Endothelial cell of umbilical vein (primary cell): ENCODE measurements around the gene RAB3GAP2. TPM values are rescaled to one million over a fixed set of nuclear protein-coding genes. Genes with fewer than 3 reads are reported as not detected.

Experiments
- BruUV-seq: library from RNA; stranded (reverse); fragments of 400-500 nt; replicated peaks from 2 replicates; lab custom pipeline; 2021; lab: Mats Ljungman, UMichigan
- CTCF ChIA-PET: fragments of 300-600, 350-600 bp; sonication (Branson Sonifier 250); formaldehyde crosslinking; loops from one replicate; lab custom pipeline; 2021; ENCODE audit warnings: antibody characterized with exemption, inconsistent platforms; lab: Charles Lee
- POLR2A ChIA-PET: fragments of 300-600, 350-600 bp; sonication (Branson Sonifier 250); formaldehyde crosslinking; loops from one replicate; lab custom pipeline; 2021; ENCODE audit warnings: antibody characterized with exemption, inconsistent platforms; lab: Charles Lee
- DNase-seq: peaks from one replicate; pipeline ENCODE4 v3.0.0-alpha.2; 2011; ENCODE audit warnings: low read depth, low spot score
- FAIRE-seq: peaks from 2 replicates; lab custom pipeline; 2011; peaks lifted over from hg19 to GRCh38; lab: Jason Lieb, UNC
- H2AFZ ChIP-seq: 2 replicates; pipeline ENCODE4 v1.6.0; 2012; ENCODE audit warnings: low read depth, low read length, control low read depth, inconsistent platforms
- H3K27ac ChIP-seq: 2 replicates; pipeline ENCODE4 v1.5.1; 2011; ENCODE audit warnings: low read depth, mild to moderate bottlenecking, control low read depth, low read length, moderate library complexity; ENCODE audit not compliant: insufficient read depth
- H3K27me3 ChIP-seq, 2 experiments: 2 replicates each; pipeline versions ENCODE4 v1.6.0 to v1.6.1; 2011; ENCODE audit warnings: low read length in 2 of 2, mixed read lengths in 1 of 2; ENCODE audit not compliant: control insufficient read depth in 2 of 2, insufficient read depth in 2 of 2
- H3K36me3 ChIP-seq, 2 experiments: 2 replicates in 1 of 2; 3 replicates in 1 of 2; pipeline ENCODE4 v1.5.1; 2011; ENCODE audit warnings: low read length in 2 of 2, mild to moderate bottlenecking in 1 of 2, moderate library complexity in 1 of 2; ENCODE audit not compliant: control insufficient read depth in 2 of 2, insufficient read depth in 2 of 2; ENCODE audit errors: extremely low read depth in 1 of 2
- H3K4me1 ChIP-seq: 3 replicates; pipeline ENCODE4 v1.5.1; 2011; ENCODE audit warnings: mild to moderate bottlenecking, low read length; ENCODE audit not compliant: control insufficient read depth, insufficient read depth; ENCODE audit errors: extremely low read depth
- H3K4me2 ChIP-seq: 2 replicates; pipeline ENCODE4 v1.6.1; 2011; ENCODE audit warnings: low read length, control low read depth, mixed read lengths; ENCODE audit not compliant: insufficient read depth
- H3K4me3 ChIP-seq, 3 experiments: fragments of 200-600 bp in 1 of 3; sonication (generic), shearing (Covaris generic) in 1 of 3; replicated peaks in 1 of 3; 2 replicates each; pipeline ENCODE4 v1.5.1; 2011 to 2016; ENCODE audit warnings: control low read depth in 3 of 3, low read length in 3 of 3, mild to moderate bottlenecking in 2 of 3, inconsistent platforms in 1 of 3, low read depth in 1 of 3, moderate library complexity in 1 of 3; ENCODE audit not compliant: insufficient read depth in 1 of 3
- H3K79me2 ChIP-seq: 2 replicates; pipeline ENCODE4 v1.6.0; 2012; ENCODE audit warnings: low read length, inconsistent platforms; ENCODE audit not compliant: control insufficient read depth, insufficient read depth
- H3K9ac ChIP-seq: replicated peaks from 2 replicates; pipeline ENCODE3; 2011; ENCODE audit warnings: low read length, control low read depth; ENCODE audit not compliant: insufficient read depth; ENCODE audit errors: extremely low read depth
- H3K9me1 ChIP-seq: replicated peaks from 3 replicates; pipeline ENCODE4 v1.6.0; 2011; ENCODE audit warnings: mild to moderate bottlenecking, low read length; ENCODE audit not compliant: control insufficient read depth, insufficient read depth; ENCODE audit errors: extremely low read depth
- H3K9me3 ChIP-seq: replicated peaks from 2 replicates; pipeline ENCODE4 v1.5.1; 2012; ENCODE audit warnings: low read length, inconsistent platforms; ENCODE audit not compliant: control insufficient read depth, insufficient read depth
- H4K20me1 ChIP-seq: replicated peaks from 2 replicates; pipeline ENCODE3; 2011; ENCODE audit warnings: mild to moderate bottlenecking, low read length; ENCODE audit not compliant: control insufficient read depth, insufficient read depth; ENCODE audit errors: extremely low read depth
- EZH2 ChIP-seq: IDR thresholded peaks from 2 replicates; pipeline ENCODE4 v1.6.1; 2012; ENCODE audit warnings: borderline replicate concordance, low read depth, mild to moderate bottlenecking, moderate library complexity, low read length, inconsistent platforms; ENCODE audit not compliant: severe bottlenecking
- FOS ChIP-seq: IDR thresholded peaks from 2 replicates; pipeline ENCODE4 v1.6.1; 2011; ENCODE audit warnings: mild to moderate bottlenecking, low read length, moderate library complexity, borderline replicate concordance; ENCODE audit not compliant: insufficient read depth
- GATA2 ChIP-seq: IDR thresholded peaks from 2 replicates; pipeline ENCODE4 v1.7.0; 2011; ENCODE audit warnings: low read depth, mild to moderate bottlenecking, moderate library complexity, mixed read lengths, low read length; ENCODE audit not compliant: insufficient read length, insufficient read depth
- JUN ChIP-seq: IDR thresholded peaks from 2 replicates; pipeline ENCODE4 v1.6.1; 2011; ENCODE audit warnings: borderline replicate concordance, low read depth; ENCODE audit not compliant: insufficient read length, insufficient read depth
- MYC ChIP-seq: IDR thresholded peaks from one replicate; pipeline ENCODE4 v1.6.1; 2011; ENCODE audit warnings: mild to moderate bottlenecking, low read depth, low read length
- POLR2A ChIP-seq: IDR thresholded peaks from 2 replicates; pipeline ENCODE4 v1.6.1; 2012; ENCODE audit warnings: low read depth, mild to moderate bottlenecking, control low read depth, low read length
- dilution Hi-C: fragments of 300-500 bp; cut with MboI; formaldehyde crosslinking; loops from one replicate; pipeline ENCODE4 v1.15.0; 2019; ENCODE audit warnings: low sequenced_read_pairs; ENCODE audit not compliant: extremely low pct_ligation_motif_present
- intact Hi-C: fragments of 100-400 bp; cut with micrococcal nuclease; formaldehyde crosslinking; loops from one replicate; pipeline ENCODE4 v1.10.0; 2022
- polyA plus RNA-seq, 4 experiments: library from polyadenylated mRNA; depleted of rRNA in 3 of 4; stranded (reverse) in 3 of 4; unstranded in 1 of 4; fragments of >200 nt; gene quantifications; 2 replicates each; pipeline versions ENCODE4 v1.2.1 to v1.2.3, GENCODE V29; 2011 to 2012; ENCODE audit warnings: missing spikeins in 1 of 4
- total RNA-seq: library from RNA; stranded (reverse); gene quantifications from 2 replicates; pipeline ENCODE4 v1.2.3, GENCODE V29; 2021
- TF ChIP-seq, protein P1 (sequence below), 2 donors: IDR thresholded peaks; 1 replicate in 1 of 2; 2 replicates in 1 of 2; pipeline ENCODE4 v1.5.1; 2011; ENCODE audit warnings: low read length in 2 of 2, mild to moderate bottlenecking in 2 of 2, moderate library complexity in 2 of 2, control low read depth in 1 of 2, inconsistent platforms in 1 of 2, low read depth in 1 of 2; ENCODE audit not compliant: insufficient read depth in 1 of 2; ENCODE audit errors: extremely low read depth in 1 of 2

Gene RAB3GAP2
- total and polyA plus RNA-seq, 2 donors (not counting 3 experiments of a cell fraction or from before 2014, with no cell fraction given): 11.1 to 37.4 TPM

DNA sequence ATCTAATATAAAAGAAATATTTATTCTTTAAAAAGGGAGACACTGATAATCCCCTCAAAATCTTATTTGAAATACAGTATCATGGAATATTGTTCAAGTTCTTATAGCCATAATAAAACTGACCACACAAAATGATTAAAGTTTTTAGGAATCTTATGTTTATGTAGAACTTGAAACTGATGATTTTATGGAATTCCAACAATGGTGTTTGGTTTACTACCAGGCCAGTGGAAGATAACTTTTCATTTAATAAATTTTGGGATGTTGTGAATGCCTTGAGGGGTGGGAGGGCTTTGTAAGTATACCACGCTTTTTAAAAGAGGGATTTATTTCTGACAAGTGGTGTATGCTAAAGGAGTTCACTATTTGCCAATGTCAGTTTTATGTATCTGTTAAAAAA, 87.7 kb downstream of the RAB3GAP2 start:
- no peak overlapping the region for H3K4me2 ChIP-seq
- no peak overlapping the region for H2AFZ ChIP-seq
- no peaks in the 10 kb centered on the region for H4K20me1 ChIP-seq
- H3K4me1 ChIP-seq: peaks cover 5% of the 10 kb centered on the region
- H3K9me1 ChIP-seq: no peaks in the 10 kb centered on the region
- H3K79me2 ChIP-seq: no peaks in the 10 kb centered on the region
- no peak overlapping the region for H3K4me3 ChIP-seq
- no peaks in the 10 kb centered on the region for H3K9me3 ChIP-seq
- dilution Hi-C loops: no loop called here
- H3K27ac ChIP-seq: no peak overlapping the region
- peaks cover 2 to 7% of the 10 kb centered on the region in 2 experiments for H3K36me3 ChIP-seq
- no peak for FAIRE-seq
- no peak overlapping the region for H3K9ac ChIP-seq
- ChIA-PET POLR2A (no interaction called here), CTCF (no interaction called here)
- intact Hi-C loops: loop anchor here (10.0 kb wide), 1 partner anchor 500 kb away; no protein-coding TSS in a partner anchor
- DNase-seq: no peak
- TF ChIP-seq POLR2A: no peak
- no peak for TF ChIP-seq JUN
- no peak for TF ChIP-seq GATA2
- TF ChIP-seq, protein P1, sequence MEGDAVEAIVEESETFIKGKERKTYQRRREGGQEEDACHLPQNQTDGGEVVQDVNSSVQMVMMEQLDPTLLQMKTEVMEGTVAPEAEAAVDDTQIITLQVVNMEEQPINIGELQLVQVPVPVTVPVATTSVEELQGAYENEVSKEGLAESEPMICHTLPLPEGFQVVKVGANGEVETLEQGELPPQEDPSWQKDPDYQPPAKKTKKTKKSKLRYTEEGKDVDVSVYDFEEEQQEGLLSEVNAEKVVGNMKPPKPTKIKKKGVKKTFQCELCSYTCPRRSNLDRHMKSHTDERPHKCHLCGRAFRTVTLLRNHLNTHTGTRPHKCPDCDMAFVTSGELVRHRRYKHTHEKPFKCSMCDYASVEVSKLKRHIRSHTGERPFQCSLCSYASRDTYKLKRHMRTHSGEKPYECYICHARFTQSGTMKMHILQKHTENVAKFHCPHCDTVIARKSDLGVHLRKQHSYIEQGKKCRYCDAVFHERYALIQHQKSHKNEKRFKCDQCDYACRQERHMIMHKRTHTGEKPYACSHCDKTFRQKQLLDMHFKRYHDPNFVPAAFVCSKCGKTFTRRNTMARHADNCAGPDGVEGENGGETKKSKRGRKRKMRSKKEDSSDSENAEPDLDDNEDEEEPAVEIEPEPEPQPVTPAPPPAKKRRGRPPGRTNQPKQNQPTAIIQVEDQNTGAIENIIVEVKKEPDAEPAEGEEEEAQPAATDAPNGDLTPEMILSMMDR (IDR thresholded peaks at IDR 0.05; ENCODE audit: extremely low read depth in 1 of 2, insufficient read depth in 1 of 2, low read depth in 1 of 2, low read length in 2 of 2): no peak
- TF ChIP-seq MYC: no peak
- no peak for TF ChIP-seq FOS
- TF ChIP-seq EZH2: no peak
- no peaks in the 10 kb centered on the region for H3K27me3 ChIP-seq
- BruUV-seq: no TSS peak
